Upper lobe of left lung (tissue), 6 donors: ENCODE data around the gene ADAM15. TPM values are rescaled to one million over a fixed set of nuclear protein-coding genes. Genes with fewer than 3 reads are reported as not detected.

Source experiments
- ATAC-seq, 2 donors: fragments of 200-7000 bp; cut with Tn5 transposase; one replicate each; pipeline ENCODE4 v1.9.1; 2022; ENCODE audit warnings: mild to moderate bottlenecking in 2 of 2, moderate library complexity in 2 of 2; ENCODE audit not compliant: low FRiP score in 2 of 2
- DNase-seq, 2 donors: peaks; one replicate each; pipeline ENCODE4 v3.0.0-alpha.2; 2019 to 2020
- H3K27ac ChIP-seq, 4 donors: fragments of 200-600 bp; sonication (generic); one replicate each; pipeline ENCODE4 v1.5.1; 2016 to 2019
- H3K27me3 ChIP-seq, 4 donors: fragments of 200-600 bp; sonication (generic); one replicate each; pipeline ENCODE4 v1.5.1; 2017 to 2019
- H3K36me3 ChIP-seq, 4 donors: fragments of 200-600 bp; sonication (generic); one replicate each; pipeline ENCODE4 v1.5.1; 2016 to 2019
- H3K4me1 ChIP-seq, 4 donors: fragments of 200-600 bp; sonication (generic); one replicate each; pipeline ENCODE4 v1.5.1; 2018 to 2019
- H3K4me3 ChIP-seq, 4 donors: fragments of 200-600 bp; sonication (generic); one replicate each; pipeline ENCODE4 v1.5.1; 2017 to 2019; ENCODE audit warnings: mild to moderate bottlenecking in 2 of 4, moderate library complexity in 1 of 4
- H3K9me3 ChIP-seq, 4 donors: fragments of 200-600 bp; sonication (generic); one replicate each; pipeline ENCODE4 v1.5.1; 2018 to 2019
- EP300 ChIP-seq, 4 donors: sonication (generic); formaldehyde crosslinking; IDR thresholded peaks; one replicate each; pipeline ENCODE4 v1.5.1; 2017; ENCODE audit warnings: antibody characterized with exemption in 4 of 4, control low read depth in 2 of 4
- POLR2A ChIP-seq, 4 donors: fragments of 450-650 bp; IDR thresholded peaks; one replicate each; pipeline ENCODE4 v1.5.1; 2016 to 2017; ENCODE audit warnings: antibody characterized with exemption in 4 of 4, mild to moderate bottlenecking in 2 of 4
- POLR2AphosphoS5 ChIP-seq, 2 donors: sonication (generic); formaldehyde crosslinking; IDR thresholded peaks; one replicate each; pipeline ENCODE4 v1.5.1; 2017; ENCODE audit warnings: antibody characterized with exemption in 2 of 2
- WGBS, 2 donors: methylation state at CpG; one replicate each; pipeline ENCODE4 v1.1.5; 2017 to 2018; 5-methylcytosine and 5-hydroxymethylcytosine counted together
- total RNA-seq, 6 donors: library from RNA; depleted of rRNA in 4 of 6; stranded (reverse); fragments of >200 nt in 4 of 6; gene quantifications; one replicate each; pipeline versions ENCODE4 v1.1.0 to v1.2.1, GENCODE V29; 2016 to 2021
- TF ChIP-seq, protein P1 (sequence below), 6 experiments: fragments of 450-650 bp in 4 of 6; fragments of 200-600 bp in 2 of 6; sonication (generic) in 2 of 6; IDR thresholded peaks; one replicate each; pipeline ENCODE4 v1.5.1; 2016 to 2019; ENCODE audit warnings: antibody characterized with exemption in 6 of 6
- donor health status: DM: no; HTN: no; CAD: no; lungs with moderate emphysema.
- donor health status: DM: no; HTN: yes; CAD: no; lungs with severe emphysema.

Gene ADAM15
- total RNA-seq, 6 donors from 2014 or later, result 52.1 to 246 (median 106) TPM

DNA sequence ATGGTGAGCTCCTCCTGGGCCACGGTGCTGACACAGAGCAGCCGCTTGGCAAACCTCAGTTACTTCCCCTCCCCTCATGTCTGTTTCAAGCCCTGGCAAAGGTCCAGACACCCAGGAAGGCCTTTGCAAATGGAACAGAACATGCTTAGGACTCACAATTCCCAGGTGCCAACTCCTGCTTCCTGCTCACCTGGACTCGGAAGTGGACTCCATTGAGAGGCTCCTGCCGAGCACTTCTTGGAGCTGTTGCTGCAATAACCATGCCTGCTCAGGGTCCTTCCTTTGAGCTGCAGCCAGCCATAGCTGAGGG lies 28.2 kb upstream of the ADAM15 start:
- no peak overlapping the region for H3K27ac ChIP-seq
- peak in 1 of 2 donors; percentile 4 for ATAC-seq
- peak in 1 of 2 donors; percentile 73 for DNase-seq
- H3K4me1 ChIP-seq, result peaks cover 13 to 23% (median 17%) of the 10 kb centered on the region in 4 donors
- H3K36me3 ChIP-seq, result no peaks in the 10 kb centered on the region
- 45 to 66% methylated on average over 3 to 4 of the region's 4 CpGs for WGBS, 2 donors
- H3K4me3 ChIP-seq, result no peak overlapping the region
- no peaks in the 10 kb centered on the region for H3K9me3 ChIP-seq
- H3K27me3 ChIP-seq, result no peaks in the 10 kb centered on the region
- TF ChIP-seq POLR2A (IDR thresholded peaks at IDR 0.05) (no peak), POLR2AphosphoS5 (IDR thresholded peaks at IDR 0.05) (no peak)
- TF ChIP-seq, protein P1, sequence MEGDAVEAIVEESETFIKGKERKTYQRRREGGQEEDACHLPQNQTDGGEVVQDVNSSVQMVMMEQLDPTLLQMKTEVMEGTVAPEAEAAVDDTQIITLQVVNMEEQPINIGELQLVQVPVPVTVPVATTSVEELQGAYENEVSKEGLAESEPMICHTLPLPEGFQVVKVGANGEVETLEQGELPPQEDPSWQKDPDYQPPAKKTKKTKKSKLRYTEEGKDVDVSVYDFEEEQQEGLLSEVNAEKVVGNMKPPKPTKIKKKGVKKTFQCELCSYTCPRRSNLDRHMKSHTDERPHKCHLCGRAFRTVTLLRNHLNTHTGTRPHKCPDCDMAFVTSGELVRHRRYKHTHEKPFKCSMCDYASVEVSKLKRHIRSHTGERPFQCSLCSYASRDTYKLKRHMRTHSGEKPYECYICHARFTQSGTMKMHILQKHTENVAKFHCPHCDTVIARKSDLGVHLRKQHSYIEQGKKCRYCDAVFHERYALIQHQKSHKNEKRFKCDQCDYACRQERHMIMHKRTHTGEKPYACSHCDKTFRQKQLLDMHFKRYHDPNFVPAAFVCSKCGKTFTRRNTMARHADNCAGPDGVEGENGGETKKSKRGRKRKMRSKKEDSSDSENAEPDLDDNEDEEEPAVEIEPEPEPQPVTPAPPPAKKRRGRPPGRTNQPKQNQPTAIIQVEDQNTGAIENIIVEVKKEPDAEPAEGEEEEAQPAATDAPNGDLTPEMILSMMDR (IDR thresholded peaks at IDR 0.05), result no peak

DNA sequence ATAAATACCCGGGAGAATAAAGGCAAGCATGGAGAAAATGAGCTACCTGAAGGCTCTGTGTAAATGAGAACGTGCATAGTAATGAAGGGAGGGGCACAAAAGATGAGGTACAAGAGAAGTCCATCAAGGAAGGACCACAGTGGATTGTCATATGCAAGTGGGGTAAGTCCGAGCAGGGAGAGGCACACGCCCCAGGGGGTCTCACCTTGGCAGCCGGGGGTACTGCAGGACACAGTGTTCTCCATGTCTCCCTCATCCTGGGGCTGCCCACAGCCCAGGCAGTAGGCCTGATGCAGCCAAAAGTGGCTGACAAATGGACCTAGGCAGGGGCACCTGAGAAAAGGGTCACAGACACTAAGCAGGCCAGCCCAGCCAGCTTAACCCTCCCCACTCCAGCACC lies 27.5 kb upstream of the ADAM15 start:
- Histone ChIP-seq H3K4me3 (no peak overlapping the region), H3K9me3 (no peaks in the 10 kb centered on the region), H3K4me1 (peaks cover 6 to 16% (median 10%) of the 10 kb centered on the region in 4 donors), H3K36me3 (no peaks in the 10 kb centered on the region), H3K27ac (no peak overlapping the region), H3K27me3 (no peaks in the 10 kb centered on the region)
- TF ChIP-seq EP300 (IDR thresholded peaks at IDR 0.05) (no peak), POLR2AphosphoS5 (IDR thresholded peaks at IDR 0.05) (no peak), POLR2A (IDR thresholded peaks at IDR 0.05) (no peak)
- TF ChIP-seq, protein P1 (IDR thresholded peaks at IDR 0.05), result no peak
- 78 to 83% methylated on average over 5 of the region's 5 CpGs for WGBS, 2 donors
- DNase-seq (no peak), ATAC-seq (no peak)

DNA sequence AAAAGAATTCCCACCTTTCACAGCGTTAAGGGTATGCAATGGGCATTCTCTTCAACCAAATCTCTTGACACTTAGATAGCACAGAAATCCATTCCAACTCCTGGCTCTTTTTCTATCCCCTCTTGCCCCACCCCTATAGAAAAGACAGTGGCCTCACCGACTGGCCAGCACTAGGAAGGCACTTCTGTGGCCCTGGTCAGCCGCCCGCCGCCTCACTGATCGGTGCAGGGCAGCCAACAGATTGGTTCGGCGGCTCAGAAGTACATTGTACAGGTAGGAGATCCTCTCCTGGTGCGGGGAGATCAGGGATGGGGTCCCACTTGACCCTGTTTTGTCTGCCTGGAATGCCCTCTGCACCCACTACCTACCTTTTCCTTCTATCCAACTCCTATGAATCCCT lies 26.8 kb upstream of the ADAM15 start:
- DNase-seq (no peak), ATAC-seq (no peak)
- 90 to 95% methylated on average over 9 of the region's 9 CpGs for WGBS, 2 donors
- no peak for TF ChIP-seq POLR2A (IDR thresholded peaks at IDR 0.05)
- no peak for TF ChIP-seq EP300 (IDR thresholded peaks at IDR 0.05)
- TF ChIP-seq POLR2AphosphoS5 (IDR thresholded peaks at IDR 0.05), result no peak
- TF ChIP-seq, protein P1 (IDR thresholded peaks at IDR 0.05), result no peak
- H3K36me3 ChIP-seq, result no peaks in the 10 kb centered on the region
- peaks cover 0 to 9% (median 6%) of the 10 kb centered on the region in 4 donors for H3K4me1 ChIP-seq
- H3K4me3 ChIP-seq, result no peak overlapping the region
- no peaks in the 10 kb centered on the region for H3K9me3 ChIP-seq
- H3K27me3 ChIP-seq, result no peaks in the 10 kb centered on the region
- H3K27ac ChIP-seq, result no peak overlapping the region

DNA sequence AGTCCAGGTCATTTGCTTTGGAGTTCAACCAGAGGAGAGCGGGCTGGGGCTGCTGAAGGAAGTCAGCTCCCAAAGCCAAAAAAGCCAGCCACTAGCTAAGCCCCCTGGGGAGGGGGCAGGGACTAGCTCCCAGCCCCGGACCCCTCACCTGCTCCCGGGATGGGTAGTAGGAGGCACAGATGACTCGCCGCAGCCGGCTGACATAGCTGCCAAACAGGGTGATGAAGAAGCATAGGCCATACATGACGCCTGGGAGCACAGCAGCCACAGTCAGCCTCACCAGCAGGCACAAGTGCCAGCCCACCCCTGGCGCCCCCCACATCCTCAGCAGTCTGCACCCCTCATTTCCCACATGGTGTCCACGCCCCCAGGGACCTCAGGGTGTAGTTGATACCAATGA lies 25.0 kb upstream of the ADAM15 start:
- Histone ChIP-seq H3K9me3 (no peaks in the 10 kb centered on the region), H3K27ac (no peak overlapping the region), H3K27me3 (no peaks in the 10 kb centered on the region), H3K4me1 (peaks cover 0 to 8% (median 5%) of the 10 kb centered on the region in 4 donors), H3K36me3 (no peaks in the 10 kb centered on the region), H3K4me3 (no peak overlapping the region)
- DNase-seq (no peak), ATAC-seq (no peak)
- TF ChIP-seq EP300 (IDR thresholded peaks at IDR 0.05) (no peak), POLR2A (IDR thresholded peaks at IDR 0.05) (no peak), POLR2AphosphoS5 (IDR thresholded peaks at IDR 0.05) (no peak)
- TF ChIP-seq, protein P1 (IDR thresholded peaks at IDR 0.05), result no peak
- 79 to 80% methylated on average over 2 to 9 of the region's 9 CpGs for WGBS, 2 donors

DNA sequence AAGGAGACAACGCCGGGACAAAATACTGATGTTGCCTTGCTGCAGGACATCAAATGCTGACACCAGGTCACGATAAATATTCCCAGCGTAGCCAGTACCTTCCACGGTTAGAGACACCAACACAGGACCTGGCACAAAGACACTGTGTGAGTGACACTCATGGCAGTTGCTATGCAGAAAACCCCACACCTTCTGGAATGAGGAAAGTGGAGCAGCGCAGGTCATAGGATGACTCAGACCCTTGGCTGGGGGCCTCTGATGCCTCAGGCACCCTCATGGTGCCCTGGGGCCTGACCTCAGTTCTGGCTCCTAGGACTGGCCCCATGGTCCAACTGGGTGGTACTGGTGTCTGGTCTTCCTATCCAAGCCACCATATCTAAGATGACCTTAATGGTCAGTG lies 24.5 kb upstream of the ADAM15 start:
- Histone ChIP-seq H3K36me3 (no peaks in the 10 kb centered on the region), H3K27ac (no peak overlapping the region), H3K27me3 (no peaks in the 10 kb centered on the region), H3K4me1 (peaks cover 0 to 8% (median 5%) of the 10 kb centered on the region in 4 donors), H3K4me3 (no peak overlapping the region), H3K9me3 (no peaks in the 10 kb centered on the region)
- TF ChIP-seq EP300 (IDR thresholded peaks at IDR 0.05), result no peak
- TF ChIP-seq POLR2A (IDR thresholded peaks at IDR 0.05), result no peak
- TF ChIP-seq, protein P1 (IDR thresholded peaks at IDR 0.05), result no peak
- no peak for TF ChIP-seq POLR2AphosphoS5 (IDR thresholded peaks at IDR 0.05)
- ATAC-seq (no peak), DNase-seq (no peak)
- 81 to 86% methylated on average over 5 to 6 of the region's 6 CpGs for WGBS, 2 donors
